ENCODE results near the gene AGBL4. TPM values are rescaled to one million over a fixed set of nuclear protein-coding genes. Genes with fewer than 3 reads are reported as not detected.

AGBL4 gene
- total and polyA plus RNA-seq, 2 of the 4 experiments (the other 2 are of a cell fraction): not detected

- no peak overlapping the region for H2AK5ac ChIP-seq (ENCODE audit: low read depth, low read length)
- no peak overlapping the region for H3K4me2 ChIP-seq (ENCODE audit: low read depth, low read length)
- H3K9me3 ChIP-seq (ENCODE audit: control insufficient read depth, insufficient read depth, low read length): no peaks in the 10 kb centered on the region; the same call in 1 of the 2 replicates
- H2BK15ac ChIP-seq (ENCODE audit: low read depth, low read length): no peak overlapping the region
- intact Hi-C loops (cut with micrococcal nuclease): no loop called here
- DNase-seq (no peak), ATAC-seq (ENCODE audit: low read depth) (no peak)
- H3K4ac ChIP-seq (ENCODE audit: low read depth, low read length): no peak overlapping the region
- POLR2A ChIA-PET (ENCODE audit: unreplicated experiment): no interaction called here
- no peaks in the 10 kb centered on the region for H3K36me3 ChIP-seq (ENCODE audit: control insufficient read depth, insufficient read depth, low read length)
- no peak overlapping the region for H3K18ac ChIP-seq (ENCODE audit: low read depth, low read length)
- H3K4me3 ChIP-seq (ENCODE audit: insufficient read depth, low read depth, low read length): no peak overlapping the region
- H2AK9ac ChIP-seq (replicated peaks; ENCODE audit: low read depth, low read length, poor library complexity): no peak overlapping the region
- H3K27me3 ChIP-seq (ENCODE audit: control insufficient read depth, insufficient read depth, low read length): no peaks in the 10 kb centered on the region
- H3K4me1 ChIP-seq (ENCODE audit: control insufficient read depth, insufficient read depth, low read length): no peaks in the 10 kb centered on the region
- H2BK20ac ChIP-seq (ENCODE audit: low read depth, low read length): no peak overlapping the region
- TF ChIP-seq MAFK (IDR thresholded peaks at IDR 0.05; ENCODE audit: low read depth, low read length): 0 out of 2 replicates have a peak, but pooled peaks have one; percentile 8
- peak; percentile 61; the same call in 1 of the 2 replicates for TF ChIP-seq NFE2L2 (IDR thresholded peaks at IDR 0.05; ENCODE audit: low read depth, low read length)
- TF ChIP-seq RCOR1 (IDR thresholded peaks at IDR 0.05; ENCODE audit: insufficient replicate concordance, low read length): no peak
- BruUV-seq (replicated peaks): no TSS peak
- H3K9ac ChIP-seq (ENCODE audit: low read depth, low read length): no peak overlapping the region
- no peak overlapping the region for H3K56ac ChIP-seq (ENCODE audit: extremely low read depth, insufficient read depth, low read length)
- no peak overlapping the region for H4K91ac ChIP-seq (ENCODE audit: insufficient read depth, low read depth, low read length)
- no peak overlapping the region for H3K27ac ChIP-seq (ENCODE audit: insufficient read depth, low read length)
- in situ Hi-C loops (cut with MboI; ENCODE audit: low sequenced_read_pairs): no loop called here
- no peaks in the 10 kb centered on the region for H3K79me1 ChIP-seq (ENCODE audit: low read depth in 1 of 2, low read length in 2 of 2)
- no peak overlapping the region for H3K23ac ChIP-seq (ENCODE audit: low read depth, low read length)
- CTCF ChIA-PET: no interaction called here
- no peaks in the 10 kb centered on the region for H3K9me1 ChIP-seq (ENCODE audit: insufficient read depth, low read length)
- H4K8ac ChIP-seq (ENCODE audit: low read depth in 2 of 2, low read length in 2 of 2): no peak overlapping the region
- no peak overlapping the region for H3K14ac ChIP-seq (replicated peaks; ENCODE audit: low read depth, low read length)
- dilution Hi-C loops (cut with HindIII; ENCODE audit: low sequenced_read_pairs, unreplicated experiment): no loop called here
- H2BK5ac ChIP-seq (ENCODE audit: low read depth, low read length, poor library complexity, severe bottlenecking): no peak overlapping the region
- no peak overlapping the region for H2AFZ ChIP-seq (replicated peaks; ENCODE audit: low read length, poor library complexity)
- H4K20me1 ChIP-seq (ENCODE audit: insufficient read depth, low read length): no peaks in the 10 kb centered on the region
- H2BK120ac ChIP-seq (ENCODE audit: low read depth, low read length): no peak overlapping the region
- no peak overlapping the region for H4K5ac ChIP-seq (ENCODE audit: low read depth, low read length)
These were observed 397.3 kb downstream of the AGBL4 start for GRCh38 chr1:49626472-49626871.
